SK-N-SH (cell line): ENCODE results near the gene CYTH3. TPM values are rescaled to one million over a fixed set of nuclear protein-coding genes. Genes with fewer than 3 reads are reported as not detected.

ENCODE experiments used
- CTCF ChIA-PET: fragments of 300-600, 350-600 bp; formaldehyde crosslinking; extraction: SDS; loops from one replicate; lab custom pipeline; 2021; lab: Yijun Ruan, JAX
- POLR2A ChIA-PET: fragments of 350-600 bp; sonication (Branson Sonifier 250); formaldehyde crosslinking; extraction: SDS; loops from one replicate; lab custom pipeline; 2020; ENCODE audit warnings: antibody characterized with exemption, inconsistent platforms; lab: Yijun Ruan, JAX
- DNase-seq: peaks from one replicate; pipeline ENCODE4 v3.0.0; 2012
- H2AFZ ChIP-seq: fragments of 200-600 bp; sonication (generic); 2 replicates; pipeline ENCODE4 v1.8.1; 2016; ENCODE audit warnings: antibody characterized with exemption, mild to moderate bottlenecking, low read depth
- H3F3A ChIP-seq: fragments of 200-600 bp; sonication (generic); replicated peaks from 2 replicates; pipeline ENCODE3; 2016; ENCODE audit warnings: antibody characterized with exemption, mild to moderate bottlenecking; ENCODE audit not compliant: insufficient read depth
- H3K27ac ChIP-seq, 2 experiments: fragments of 200-500 bp in 1 of 2; fragments of 200-600 bp in 1 of 2; sonication (Bioruptor generic) in 1 of 2; sonication (generic), shearing (Covaris generic) in 1 of 2; 2 replicates each; pipeline versions ENCODE4 v1.5.1 to v1.6.1; 2014 to 2016; ENCODE audit warnings: low read depth in 2 of 2, inconsistent platforms in 1 of 2, low read length in 1 of 2, mild to moderate bottlenecking in 1 of 2, mixed read lengths in 1 of 2
- H3K27me3 ChIP-seq: fragments of 200-600 bp; sonication (generic), shearing (Covaris generic); 2 replicates; pipeline ENCODE4 v1.6.1; 2016; ENCODE audit warnings: mixed run types; ENCODE audit not compliant: insufficient read depth
- H3K36me3 ChIP-seq, 2 experiments: fragments of 200-500 bp in 1 of 2; fragments of 200-600 bp in 1 of 2; sonication (Bioruptor generic) in 1 of 2; sonication (generic) in 1 of 2; replicated peaks in 1 of 2; 2 replicates each; pipeline versions ENCODE3 to v1.5.1; 2014 to 2016; ENCODE audit warnings: low read length in 1 of 2, mild to moderate bottlenecking in 1 of 2; ENCODE audit not compliant: insufficient read depth in 2 of 2, control insufficient read depth in 1 of 2
- H3K4me1 ChIP-seq, 2 experiments: fragments of 200-500 bp in 1 of 2; fragments of 200-600 bp in 1 of 2; sonication (Bioruptor generic) in 1 of 2; sonication (generic), shearing (Covaris generic) in 1 of 2; 2 replicates each; pipeline versions ENCODE4 v1.5.1 to v1.6.1; 2014 to 2016; ENCODE audit warnings: low read depth in 1 of 2, low read length in 1 of 2, mixed run types in 1 of 2; ENCODE audit not compliant: insufficient read depth in 2 of 2, control insufficient read depth in 1 of 2
- H3K4me2 ChIP-seq: fragments of 200-600 bp; sonication (generic), shearing (Covaris generic); 2 replicates; pipeline ENCODE4 v1.6.1; 2017; ENCODE audit warnings: mixed run types
- H3K4me3 ChIP-seq, 2 experiments: fragments of 200-500 bp in 1 of 2; fragments of 200-600 bp in 1 of 2; sonication (Bioruptor generic) in 1 of 2; sonication (generic), shearing (Covaris generic) in 1 of 2; 2 replicates each; pipeline versions ENCODE4 v1.5.1 to v1.8.1; 2014 to 2016; ENCODE audit warnings: low read depth in 2 of 2, inconsistent platforms in 1 of 2, low read length in 1 of 2, mild to moderate bottlenecking in 1 of 2, mixed read lengths in 1 of 2, moderate library complexity in 1 of 2
- H3K79me2 ChIP-seq: fragments of 200-600 bp; sonication (generic); 2 replicates; pipeline ENCODE4 v1.8.1; 2017; ENCODE audit warnings: mild to moderate bottlenecking; ENCODE audit not compliant: insufficient read depth
- H3K9ac ChIP-seq: fragments of 200-600 bp; sonication (generic); 2 replicates; pipeline ENCODE4 v1.6.1; 2017; ENCODE audit warnings: mixed run types
- H3K9me2 ChIP-seq: fragments of 200-600 bp; sonication (generic); 2 replicates; pipeline ENCODE4 v1.6.1; 2017; ENCODE audit warnings: mixed run types
- H3K9me3 ChIP-seq: fragments of 200-600 bp; sonication (generic); 2 replicates; pipeline ENCODE4 v1.6.1; 2017; ENCODE audit warnings: mixed run types, mild to moderate bottlenecking, moderate library complexity
- H4K20me1 ChIP-seq: fragments of 200-600 bp; sonication (generic); 2 replicates; pipeline ENCODE4 v1.6.1; 2017; ENCODE audit warnings: mild to moderate bottlenecking, mixed run types; ENCODE audit not compliant: insufficient read depth
- CHD2 ChIP-seq: fragments of 150-350 bp; IDR thresholded peaks from 2 replicates; pipeline ENCODE4 v1.6.1; 2018; ENCODE audit warnings: low read length; ENCODE audit not compliant: partially characterized antibody
- ELF1 ChIP-seq: IDR thresholded peaks from 2 replicates; pipeline ENCODE4 v1.4.0; 2012
- EZH2phosphoT487 ChIP-seq: fragments of 200-600 bp; sonication (generic); IDR thresholded peaks from 2 replicates; pipeline ENCODE4 v1.6.1; 2017; ENCODE audit warnings: low read depth, mixed run types, mild to moderate bottlenecking, antibody characterized with exemption, moderate library complexity, borderline replicate concordance
- FOXJ3 ChIP-seq: sonication (generic); formaldehyde crosslinking; IDR thresholded peaks from 2 replicates; pipeline ENCODE4 v1.5.1; 2020; ENCODE audit warnings: mild to moderate bottlenecking, missing genetic modification reagents
- GABPA ChIP-seq: IDR thresholded peaks from 2 replicates; pipeline ENCODE4 v1.4.0; 2012; ENCODE audit warnings: low read depth, mild to moderate bottlenecking
- JUND ChIP-seq: IDR thresholded peaks from 2 replicates; pipeline ENCODE4 v1.4.0; 2012
- MEF2A ChIP-seq: IDR thresholded peaks from 2 replicates; pipeline ENCODE4 v1.4.0; 2012; ENCODE audit warnings: low read depth, borderline replicate concordance
- NFIC ChIP-seq: IDR thresholded peaks from 2 replicates; pipeline ENCODE4 v1.4.0; 2012; ENCODE audit warnings: borderline replicate concordance
- NRF1 ChIP-seq: IDR thresholded peaks from 2 replicates; pipeline ENCODE4 v1.6.1; 2012; ENCODE audit warnings: low read depth, mild to moderate bottlenecking, low read length
- SIN3A ChIP-seq: IDR thresholded peaks from 2 replicates; pipeline ENCODE4 v1.6.1; 2012; ENCODE audit warnings: low read depth, mild to moderate bottlenecking, low read length, moderate library complexity, borderline replicate concordance
- SMC3 ChIP-seq: IDR thresholded peaks from 2 replicates; pipeline ENCODE4 v1.6.1; 2012; ENCODE audit warnings: low read depth, low read length, improper control_type of control experiment
- TCF12 ChIP-seq: IDR thresholded peaks from 2 replicates; pipeline ENCODE4 v1.4.0; 2012
- TEAD4 ChIP-seq: IDR thresholded peaks from 2 replicates; pipeline ENCODE4 v1.4.0; 2012; ENCODE audit warnings: mild to moderate bottlenecking, borderline replicate concordance; ENCODE audit not compliant: insufficient read depth
- WGBS: methylation state at CpG from one replicate; pipeline ENCODE4 v1.1.6; 2017; ENCODE audit warnings: low lambda C conversion rate; 5-methylcytosine and 5-hydroxymethylcytosine counted together
- polyA plus RNA-seq, 3 experiments: library from polyadenylated mRNA; depleted of rRNA; stranded (reverse); fragments of >200 nt; gene quantifications; 2 replicates each; pipeline ENCODE4 v1.2.3, GENCODE V29; 2012
- TF ChIP-seq, protein P1 (sequence below): IDR thresholded peaks from 2 replicates; pipeline ENCODE4 v1.6.1; 2012; ENCODE audit warnings: mild to moderate bottlenecking, low read depth, low read length, moderate library complexity
- TF ChIP-seq, protein P2 (sequence below): IDR thresholded peaks from 2 replicates; pipeline ENCODE4 v1.4.0; 2012; ENCODE audit warnings: low read depth, borderline replicate concordance
- TF ChIP-seq, protein P3 (sequence below): IDR thresholded peaks from 2 replicates; pipeline ENCODE4 v1.4.0; 2012; ENCODE audit warnings: low read depth

The CYTH3 gene
- polyA plus RNA-seq, 1 of the 3 experiments (the other 2 are of a cell fraction): 55.1 TPM

DNA sequence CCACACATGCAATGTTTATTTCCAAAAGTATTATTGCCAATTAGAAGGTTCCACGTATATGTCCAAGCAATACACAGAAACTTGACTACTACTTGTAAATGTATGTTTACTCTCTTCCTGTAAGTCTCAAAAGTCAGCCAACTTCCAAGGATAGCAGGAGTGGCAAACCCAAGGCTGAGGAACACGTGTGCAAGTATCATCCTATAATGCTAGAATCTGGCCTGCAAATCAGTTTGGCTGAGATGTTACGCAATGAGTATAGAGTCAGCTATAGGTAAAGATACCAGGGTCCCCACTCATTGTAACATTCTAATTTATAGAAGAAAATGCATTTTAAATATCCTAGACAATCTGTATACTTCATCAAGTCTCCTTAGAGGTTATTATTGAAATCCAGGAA lies 34.7 kb downstream of the CYTH3 start:
- Histone ChIP-seq H3K9me2 (no peaks in the 10 kb centered on the region), H3K27me3 (no peaks in the 10 kb centered on the region), H3K36me3 (peaks cover 0 to 4% of the 10 kb centered on the region in 2 experiments), H3K27ac (no peak overlapping the region), H3K4me2 (no peak overlapping the region), H3K4me1 (peaks cover 0 to 1% of the 10 kb centered on the region in 2 experiments; a peak in 1 of 4 replicates), H3K9ac (no peak overlapping the region), H4K20me1 (peaks cover 38% of the 10 kb centered on the region), H3K4me3 (no peak overlapping the region), H3F3A (no peaks in the 10 kb centered on the region), H3K9me3 (no peaks in the 10 kb centered on the region), H2AFZ (no peak overlapping the region), H3K79me2 (peaks cover 99% of the 10 kb centered on the region)
- DNase-seq: no peak
- 95% methylated on average over 3 of the region's 3 CpGs for WGBS
- ChIA-PET POLR2A (no interaction called here), CTCF (interaction anchor here (1.9 to 2.3 kb wide), 3 partner anchors 8 to 78 kb away, joined by 4 to 8 read pairs (median 5); no protein-coding TSS in a partner anchor)
- no peak for TF ChIP-seq FOXJ3 (CRISPR knock-in tag)

DNA sequence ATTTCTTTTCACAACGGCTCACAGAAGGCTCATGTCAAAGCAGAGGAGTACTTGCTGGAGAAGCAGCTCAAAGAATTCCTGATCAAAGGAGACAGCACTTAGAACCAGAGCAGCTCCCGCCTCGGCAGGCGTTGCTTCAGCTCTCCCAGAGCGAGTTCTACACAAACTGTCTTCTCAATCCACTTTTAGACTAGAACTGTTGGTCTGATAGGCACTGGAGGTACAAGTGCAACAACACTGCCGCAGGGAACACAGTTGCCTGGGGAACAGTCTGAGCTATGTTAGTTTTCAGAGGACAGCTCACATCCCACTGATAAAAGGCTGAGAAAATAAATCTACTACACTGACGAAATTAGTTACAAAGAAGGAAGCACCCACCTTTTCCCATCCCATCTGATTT lies 35.4 kb downstream of the CYTH3 start:
- no peak overlapping the region for H3K27ac ChIP-seq
- H4K20me1 ChIP-seq: peaks cover 45% of the 10 kb centered on the region
- TF ChIP-seq, protein P1, sequence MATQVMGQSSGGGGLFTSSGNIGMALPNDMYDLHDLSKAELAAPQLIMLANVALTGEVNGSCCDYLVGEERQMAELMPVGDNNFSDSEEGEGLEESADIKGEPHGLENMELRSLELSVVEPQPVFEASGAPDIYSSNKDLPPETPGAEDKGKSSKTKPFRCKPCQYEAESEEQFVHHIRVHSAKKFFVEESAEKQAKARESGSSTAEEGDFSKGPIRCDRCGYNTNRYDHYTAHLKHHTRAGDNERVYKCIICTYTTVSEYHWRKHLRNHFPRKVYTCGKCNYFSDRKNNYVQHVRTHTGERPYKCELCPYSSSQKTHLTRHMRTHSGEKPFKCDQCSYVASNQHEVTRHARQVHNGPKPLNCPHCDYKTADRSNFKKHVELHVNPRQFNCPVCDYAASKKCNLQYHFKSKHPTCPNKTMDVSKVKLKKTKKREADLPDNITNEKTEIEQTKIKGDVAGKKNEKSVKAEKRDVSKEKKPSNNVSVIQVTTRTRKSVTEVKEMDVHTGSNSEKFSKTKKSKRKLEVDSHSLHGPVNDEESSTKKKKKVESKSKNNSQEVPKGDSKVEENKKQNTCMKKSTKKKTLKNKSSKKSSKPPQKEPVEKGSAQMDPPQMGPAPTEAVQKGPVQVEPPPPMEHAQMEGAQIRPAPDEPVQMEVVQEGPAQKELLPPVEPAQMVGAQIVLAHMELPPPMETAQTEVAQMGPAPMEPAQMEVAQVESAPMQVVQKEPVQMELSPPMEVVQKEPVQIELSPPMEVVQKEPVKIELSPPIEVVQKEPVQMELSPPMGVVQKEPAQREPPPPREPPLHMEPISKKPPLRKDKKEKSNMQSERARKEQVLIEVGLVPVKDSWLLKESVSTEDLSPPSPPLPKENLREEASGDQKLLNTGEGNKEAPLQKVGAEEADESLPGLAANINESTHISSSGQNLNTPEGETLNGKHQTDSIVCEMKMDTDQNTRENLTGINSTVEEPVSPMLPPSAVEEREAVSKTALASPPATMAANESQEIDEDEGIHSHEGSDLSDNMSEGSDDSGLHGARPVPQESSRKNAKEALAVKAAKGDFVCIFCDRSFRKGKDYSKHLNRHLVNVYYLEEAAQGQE: no peak
- TF ChIP-seq GABPA: no peak
- no peak for TF ChIP-seq NFIC
- no peak for TF ChIP-seq JUND
- TF ChIP-seq CHD2: no peak
- TF ChIP-seq SMC3: no peak
- no peak for TF ChIP-seq ELF1
- TF ChIP-seq TEAD4: no peak
- TF ChIP-seq, protein P2, sequence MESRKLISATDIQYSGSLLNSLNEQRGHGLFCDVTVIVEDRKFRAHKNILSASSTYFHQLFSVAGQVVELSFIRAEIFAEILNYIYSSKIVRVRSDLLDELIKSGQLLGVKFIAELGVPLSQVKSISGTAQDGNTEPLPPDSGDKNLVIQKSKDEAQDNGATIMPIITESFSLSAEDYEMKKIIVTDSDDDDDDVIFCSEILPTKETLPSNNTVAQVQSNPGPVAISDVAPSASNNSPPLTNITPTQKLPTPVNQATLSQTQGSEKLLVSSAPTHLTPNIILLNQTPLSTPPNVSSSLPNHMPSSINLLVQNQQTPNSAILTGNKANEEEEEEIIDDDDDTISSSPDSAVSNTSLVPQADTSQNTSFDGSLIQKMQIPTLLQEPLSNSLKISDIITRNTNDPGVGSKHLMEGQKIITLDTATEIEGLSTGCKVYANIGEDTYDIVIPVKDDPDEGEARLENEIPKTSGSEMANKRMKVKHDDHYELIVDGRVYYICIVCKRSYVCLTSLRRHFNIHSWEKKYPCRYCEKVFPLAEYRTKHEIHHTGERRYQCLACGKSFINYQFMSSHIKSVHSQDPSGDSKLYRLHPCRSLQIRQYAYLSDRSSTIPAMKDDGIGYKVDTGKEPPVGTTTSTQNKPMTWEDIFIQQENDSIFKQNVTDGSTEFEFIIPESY: no peak
- TF ChIP-seq MEF2A: no peak
- TF ChIP-seq SIN3A: no peak
- TF ChIP-seq TCF12: no peak
- no peak for TF ChIP-seq NRF1
- TF ChIP-seq, protein P3, sequence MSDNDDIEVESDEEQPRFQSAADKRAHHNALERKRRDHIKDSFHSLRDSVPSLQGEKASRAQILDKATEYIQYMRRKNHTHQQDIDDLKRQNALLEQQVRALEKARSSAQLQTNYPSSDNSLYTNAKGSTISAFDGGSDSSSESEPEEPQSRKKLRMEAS: no peak
- TF ChIP-seq EZH2phosphoT487: no peak
- H3K4me2 ChIP-seq: no peak overlapping the region
- H3K79me2 ChIP-seq: peaks cover 99% of the 10 kb centered on the region
- peaks cover 0 to 4% of the 10 kb centered on the region in 2 experiments for H3K36me3 ChIP-seq
- no peak overlapping the region for H2AFZ ChIP-seq
- H3K9me2 ChIP-seq: no peaks in the 10 kb centered on the region
- ChIA-PET POLR2A (no interaction called here), CTCF (interaction anchor here (1.9 to 2.3 kb wide), 3 partner anchors 7 to 77 kb away, joined by 4 to 8 read pairs (median 5); no protein-coding TSS in a partner anchor)
- H3K4me3 ChIP-seq: no peak overlapping the region
- no peaks in the 10 kb centered on the region for H3F3A ChIP-seq
- no peak overlapping the region for H3K9ac ChIP-seq
- no peaks in the 10 kb centered on the region for H3K27me3 ChIP-seq
- no peak for DNase-seq
- WGBS: 93% methylated on average over 7 of the region's 7 CpGs
- H3K9me3 ChIP-seq: no peaks in the 10 kb centered on the region
- H3K4me1 ChIP-seq: no peaks in the 10 kb centered on the region; a peak in 1 of 4 replicates
